ENCODE data around the gene ANKRD10.
A peak's percentile ranks its signal among the peaks of the same experiment; 100 is the strongest.

The ANKRD10 gene

GRCh38 chr13:110869805-110870706, 44.8 kb downstream of the ANKRD10 start (continued):
- TF ChIP-seq PRDM4 (tag by site-specific recombination; IDR thresholded peaks at IDR 0.05) = peak; percentile 92
- peak; percentile 99 for TF ChIP-seq ZNF639 (tag by site-specific recombination; IDR thresholded peaks at IDR 0.05)
- TF ChIP-seq ZNF311 (tag by site-specific recombination; IDR thresholded peaks at IDR 0.05; ENCODE audit: borderline replicate concordance) = no peak
- peak; percentile 98 for TF ChIP-seq INSM2 (tag by site-specific recombination; IDR thresholded peaks at IDR 0.05)
- TF ChIP-seq ZNF677 (tag by site-specific recombination; IDR thresholded peaks at IDR 0.05) = no peak
- no peak for TF ChIP-seq ZNF624 (tag by site-specific recombination; IDR thresholded peaks at IDR 0.05)
- TF ChIP-seq HOXA7 (CRISPR knock-in tag; IDR thresholded peaks at IDR 0.05; ENCODE audit: borderline replicate concordance) = no peak
- TF ChIP-seq ZNF280D (tag by site-specific recombination; IDR thresholded peaks at IDR 0.05) = peak; percentile 96
- TF ChIP-seq GLIS2 (tag by site-specific recombination; IDR thresholded peaks at IDR 0.05) = peak; percentile 59
- no peak; the same call in 1 of the 2 replicates for TF ChIP-seq ZNF561 (tag by site-specific recombination; IDR thresholded peaks at IDR 0.05; ENCODE audit: borderline replicate concordance)
- no peak for TF ChIP-seq ZNF26 (tag by site-specific recombination; IDR thresholded peaks at IDR 0.05)
- no peak for TF ChIP-seq ZNF514 (tag by site-specific recombination; IDR thresholded peaks at IDR 0.05)
- TF ChIP-seq KLF9 (tag by site-specific recombination; IDR thresholded peaks at IDR 0.05; ENCODE audit: low read depth) = peak; percentile 69; the same call in 1 of the 2 replicates
- TF ChIP-seq ZNF510 (tag by site-specific recombination; IDR thresholded peaks at IDR 0.05; ENCODE audit: insufficient replicate concordance) = no peak
- peak; percentile 91 for TF ChIP-seq KLF8 (tag by site-specific recombination; IDR thresholded peaks at IDR 0.05)
- peak; percentile 25; the same call in 1 of the 2 replicates for TF ChIP-seq ZBTB10 (tag by site-specific recombination; IDR thresholded peaks at IDR 0.05)
- no peak for TF ChIP-seq ZNF473 (tag by site-specific recombination; IDR thresholded peaks at IDR 0.05)
- peak; percentile 88 for TF ChIP-seq REST (tag by site-specific recombination; IDR thresholded peaks at IDR 0.05)
- TF ChIP-seq SCRT2 (tag by site-specific recombination; IDR thresholded peaks at IDR 0.05) = peak; percentile 89
- peak; percentile 94 for TF ChIP-seq ZNF558 (tag by site-specific recombination; IDR thresholded peaks at IDR 0.05)
- TF ChIP-seq ZFP37 (tag by site-specific recombination; IDR thresholded peaks at IDR 0.05) = peak; percentile 98

All from HEK293 (cell line).